HG03439 (cell line): ENCODE results near the gene COPS7A.
A peak's percentile ranks its signal among the peaks of the same experiment; 100 is the strongest.

Source experiments
- ATAC-seq: cut with Tn5 transposase; IDR thresholded peaks from one replicate; pipeline ENCODE4 v1.9.1; 2021; ENCODE audit warnings: mild to moderate bottlenecking, moderate library complexity; ENCODE audit not compliant: unreplicated experiment

Gene COPS7A

GRCh38 chr12:6768437-6768914 is 44.6 kb downstream of the COPS7A start:
- ATAC-seq, result no peak

- ATAC-seq, result no peak
Observed at GRCh38 chr12:6768990-6769389, 45.1 kb downstream of the COPS7A start.

- ATAC-seq, result no peak
Observed at GRCh38 chr12:6769666-6770065, 45.8 kb downstream of the COPS7A start.

DNA sequence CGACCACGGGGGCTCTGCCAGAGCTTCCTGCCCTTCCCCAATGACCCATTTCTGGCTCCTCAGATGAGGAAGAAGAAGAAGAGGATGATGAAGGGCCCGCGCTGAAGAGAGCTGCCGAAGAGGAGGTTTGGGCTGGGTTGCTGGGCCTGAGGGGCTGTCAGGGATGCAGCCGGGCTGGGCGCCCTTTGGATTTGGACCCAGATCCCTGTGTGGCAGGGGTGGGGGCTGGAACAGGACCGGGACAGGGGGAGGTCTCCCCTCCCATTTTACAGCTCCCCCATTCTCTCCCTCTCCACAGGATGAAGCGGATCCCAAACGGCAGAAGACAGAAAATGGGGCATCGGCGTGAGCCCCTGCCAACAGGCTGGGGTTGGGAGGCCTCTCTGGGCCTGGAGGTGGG is 46.2 kb downstream of the COPS7A start:
- ATAC-seq, result no peak

GRCh38 chr12:6770600-6770999 is 46.8 kb downstream of the COPS7A start:
- no peak for ATAC-seq

- ATAC-seq, result no peak
Observed at GRCh38 chr12:6771091-6771495, 47.2 kb downstream of the COPS7A start.

GRCh38 chr12:6771509-6772330 is 47.9 kb downstream of the COPS7A start:
- no peak for ATAC-seq

GRCh38 chr12:6772331-6772695 is 48.5 kb downstream of the COPS7A start, which contains the start of gene LAG3:
Gene LAG3 (plus strand): TSS chr12:6772520. CDS start chr12:6772853, 333 bp downstream.
- no peak for ATAC-seq

DNA sequence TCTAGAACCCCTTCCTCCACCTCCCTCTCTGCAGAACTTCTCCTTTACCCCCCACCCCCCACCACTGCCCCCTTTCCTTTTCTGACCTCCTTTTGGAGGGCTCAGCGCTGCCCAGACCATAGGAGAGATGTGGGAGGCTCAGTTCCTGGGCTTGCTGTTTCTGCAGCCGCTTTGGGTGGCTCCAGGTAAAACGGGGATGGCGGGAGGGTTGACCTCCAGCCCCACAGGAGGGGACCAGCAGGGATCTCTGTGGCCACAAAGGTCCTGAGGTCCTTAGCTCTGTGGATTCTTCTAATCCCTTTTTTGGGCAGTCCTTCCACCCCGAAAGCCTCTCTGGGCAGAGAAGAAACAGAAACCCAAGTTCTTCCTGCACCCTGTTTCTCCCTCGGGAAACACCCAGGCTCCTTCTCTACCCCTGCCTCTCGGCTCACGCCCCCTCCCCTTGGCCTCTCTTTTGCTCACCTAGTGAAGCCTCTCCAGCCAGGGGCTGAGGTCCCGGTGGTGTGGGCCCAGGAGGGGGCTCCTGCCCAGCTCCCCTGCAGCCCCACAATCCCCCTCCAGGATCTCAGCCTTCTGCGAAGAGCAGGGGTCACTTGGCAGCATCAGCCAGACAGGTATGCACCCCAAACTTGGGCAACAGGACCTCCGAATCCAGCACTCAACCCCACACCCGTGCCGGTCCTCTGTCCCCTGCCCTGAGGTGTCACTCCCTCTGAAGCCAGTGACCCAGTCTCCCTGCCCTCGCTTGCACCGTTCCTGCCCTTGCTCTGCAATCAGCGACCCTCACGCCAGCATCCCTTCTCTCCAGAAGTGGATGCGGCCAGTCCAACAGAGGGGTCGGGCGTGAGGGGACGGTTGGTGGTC is 49.1 kb downstream of the COPS7A start:
- no peak for ATAC-seq

DNA sequence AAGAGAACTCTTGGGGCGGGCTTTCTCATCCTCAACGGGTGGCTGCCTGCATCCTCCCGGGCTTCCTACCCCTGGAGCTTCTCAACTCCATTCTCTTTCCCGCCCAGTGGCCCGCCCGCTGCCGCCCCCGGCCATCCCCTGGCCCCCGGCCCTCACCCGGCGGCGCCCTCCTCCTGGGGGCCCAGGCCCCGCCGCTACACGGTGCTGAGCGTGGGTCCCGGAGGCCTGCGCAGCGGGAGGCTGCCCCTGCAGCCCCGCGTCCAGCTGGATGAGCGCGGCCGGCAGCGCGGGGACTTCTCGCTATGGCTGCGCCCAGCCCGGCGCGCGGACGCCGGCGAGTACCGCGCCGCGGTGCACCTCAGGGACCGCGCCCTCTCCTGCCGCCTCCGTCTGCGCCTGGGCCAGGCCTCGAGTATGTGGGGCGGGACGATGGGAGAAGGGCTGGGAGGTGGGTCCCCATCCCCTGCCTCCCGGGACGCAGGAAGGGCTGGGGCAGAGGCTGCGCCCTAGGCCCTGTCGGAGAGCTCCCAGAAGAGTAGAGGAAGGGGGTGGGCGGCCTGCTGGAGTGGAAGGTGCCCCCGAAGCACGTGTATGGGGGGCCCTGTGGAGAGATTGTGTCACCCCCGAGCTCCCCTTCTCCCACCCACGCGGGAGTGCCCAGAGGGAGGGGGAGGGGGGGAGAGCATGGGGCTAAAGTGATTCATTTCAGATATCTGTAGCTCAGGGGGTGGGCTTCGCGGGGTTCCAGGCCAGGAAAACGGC is 49.9 kb downstream of the COPS7A start:
- ATAC-seq, result no peak

- no peak for ATAC-seq
Observed at GRCh38 chr12:6774499-6775062, 50.7 kb downstream of the COPS7A start.

- no peak for ATAC-seq
Observed at GRCh38 chr12:6775185-6776174, 51.6 kb downstream of the COPS7A start.

GRCh38 chr12:6777386-6777785 is 53.5 kb downstream of the COPS7A start:
- ATAC-seq, result no peak

- no peak for ATAC-seq
Observed at GRCh38 chr12:6778217-6778573, 54.3 kb downstream of the COPS7A start.

DNA sequence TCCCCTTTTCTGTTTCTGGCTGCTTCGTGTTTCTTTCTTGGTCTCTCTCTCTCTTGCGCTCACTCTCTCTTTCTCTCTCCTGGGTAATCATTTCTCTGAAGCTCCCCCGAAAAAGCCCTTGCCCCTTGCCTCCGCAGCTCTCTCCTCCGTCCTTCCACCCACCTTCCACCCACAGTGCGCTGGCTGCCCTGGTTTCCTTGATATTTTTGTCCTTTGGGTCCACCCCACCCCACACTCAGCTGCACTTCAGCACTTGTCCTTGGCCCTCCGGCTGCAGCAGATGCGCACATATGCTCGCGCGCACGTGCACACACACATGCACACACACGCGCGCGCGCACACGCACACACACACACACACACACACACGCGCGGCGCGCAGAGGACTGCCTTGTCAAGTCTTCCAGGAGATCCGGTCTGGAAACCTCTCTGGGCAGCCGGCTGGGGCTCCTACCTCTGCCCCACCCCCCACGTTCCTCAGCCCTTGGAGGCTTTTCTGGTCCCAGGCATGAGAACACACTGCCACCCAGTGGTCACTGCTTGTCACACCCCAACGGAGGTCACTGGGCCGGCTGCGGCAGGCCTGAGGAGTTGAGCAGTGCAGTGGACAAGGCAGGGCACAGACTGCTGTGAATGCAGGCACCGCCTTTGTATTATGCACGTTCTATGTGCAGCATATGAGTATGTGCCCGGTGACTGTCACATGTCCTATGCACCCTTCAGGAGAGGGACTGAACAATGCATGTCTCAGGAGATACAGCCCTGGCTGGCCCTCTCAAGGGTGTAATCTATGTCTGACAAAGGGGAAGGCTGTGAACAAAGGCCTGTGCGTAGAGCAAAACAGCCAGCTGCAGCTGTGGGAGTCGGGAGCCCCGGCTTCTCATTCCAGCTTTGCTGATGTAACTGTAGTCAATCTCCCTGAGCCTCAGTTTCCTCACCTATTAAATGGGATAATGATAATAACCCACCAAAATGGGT is 55.0 kb downstream of the COPS7A start:
- peak; percentile 86 for ATAC-seq

GRCh38 chr12:6779708-6780432 is 56.0 kb downstream of the COPS7A start:
- no peak for ATAC-seq

DNA sequence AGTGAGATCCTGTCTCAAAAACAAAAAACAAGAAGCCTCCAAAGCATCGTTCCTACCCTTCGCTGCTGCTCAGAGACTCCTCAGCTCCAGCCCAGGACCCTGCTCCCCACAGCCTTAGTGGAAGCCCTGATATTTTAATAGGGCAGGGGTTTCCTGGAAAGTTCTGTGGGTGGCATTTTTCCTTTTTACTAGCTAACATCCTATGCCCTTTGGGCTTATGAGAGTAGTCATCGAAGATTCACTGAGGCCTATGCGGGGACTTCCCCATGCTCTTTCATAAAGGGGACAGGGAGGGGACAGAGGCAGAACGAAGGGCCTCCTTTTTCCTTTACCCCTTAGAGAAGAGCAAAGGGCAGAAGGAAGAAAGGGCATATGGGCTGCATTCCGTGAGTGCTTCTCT is 56.7 kb downstream of the COPS7A start:
- ATAC-seq, result no peak
